GM23248 (cell line): ENCODE results near the gene DCAKD. TPM values are rescaled to one million over a fixed set of nuclear protein-coding genes. Genes with fewer than 3 reads are reported as not detected.

Source experiments
- DNase-seq: peaks from one replicate; pipeline ENCODE4 v3.0.0-alpha.2; 2015
- H2AFZ ChIP-seq: fragments of 200-600 bp; sonication (generic); 2 replicates; pipeline ENCODE4 v1.6.1; 2016; ENCODE audit warnings: antibody characterized with exemption
- H3F3A ChIP-seq: fragments of 200-600 bp; sonication (generic); 2 replicates; pipeline ENCODE4 v1.6.1; 2016; ENCODE audit warnings: mild to moderate bottlenecking, antibody characterized with exemption, mixed run types; ENCODE audit not compliant: insufficient read depth
- H3K27ac ChIP-seq: fragments of 200-600 bp; sonication (generic); 2 replicates; pipeline ENCODE4 v1.5.1; 2016; ENCODE audit warnings: mild to moderate bottlenecking
- H3K27me3 ChIP-seq: fragments of 200-600 bp; sonication (generic); replicated peaks from 2 replicates; pipeline ENCODE4 v1.6.1; 2016; ENCODE audit warnings: mild to moderate bottlenecking; ENCODE audit not compliant: insufficient read depth
- H3K36me3 ChIP-seq: fragments of 200-600 bp; sonication (generic); 2 replicates; pipeline ENCODE4 v1.6.1; 2016; ENCODE audit warnings: low read depth, mild to moderate bottlenecking
- H3K4me1 ChIP-seq: fragments of 200-600 bp; sonication (generic); 2 replicates; pipeline ENCODE4 v1.6.1; 2016; ENCODE audit warnings: mild to moderate bottlenecking; ENCODE audit not compliant: insufficient read depth
- H3K4me2 ChIP-seq: fragments of 200-600 bp; sonication (generic); one replicate; pipeline ENCODE4 v1.6.1; 2016; ENCODE audit warnings: mild to moderate bottlenecking; ENCODE audit not compliant: unreplicated experiment
- H3K4me3 ChIP-seq: fragments of 200-600 bp; sonication (generic); 2 replicates; pipeline ENCODE4 v1.5.1; 2016; ENCODE audit warnings: mild to moderate bottlenecking
- H3K79me2 ChIP-seq: fragments of 200-600 bp; sonication (generic); 2 replicates; pipeline ENCODE4 v1.6.1; 2016; ENCODE audit warnings: mild to moderate bottlenecking; ENCODE audit not compliant: insufficient read depth
- H3K9ac ChIP-seq: fragments of 200-600 bp; sonication (generic); 2 replicates; pipeline ENCODE4 v1.6.1; 2016; ENCODE audit warnings: mild to moderate bottlenecking
- H3K9me2 ChIP-seq: fragments of 200-600 bp; sonication (generic); 2 replicates; pipeline ENCODE4 v1.6.1; 2016; ENCODE audit warnings: mixed run types, mild to moderate bottlenecking, moderate library complexity; ENCODE audit not compliant: insufficient read depth
- H3K9me3 ChIP-seq: fragments of 200-600 bp; sonication (generic); one replicate; pipeline ENCODE4 v1.6.1; 2017; ENCODE audit warnings: low read depth
- H4K20me1 ChIP-seq: fragments of 200-600 bp; sonication (generic); 2 replicates; pipeline ENCODE4 v1.6.0; 2016; ENCODE audit not compliant: insufficient read depth
- EZH2 ChIP-seq: fragments of 200-600 bp; sonication (generic); IDR thresholded peaks from 2 replicates; pipeline ENCODE4 v1.6.1; 2018; ENCODE audit warnings: antibody characterized with exemption, mild to moderate bottlenecking; ENCODE audit not compliant: insufficient read depth, poor library complexity, severe bottlenecking
- EZH2phosphoT487 ChIP-seq: fragments of 200-600 bp; sonication (generic); IDR thresholded peaks from 2 replicates; pipeline ENCODE4 v1.6.1; 2018; ENCODE audit warnings: antibody characterized with exemption, moderate library complexity, mild to moderate bottlenecking, low read depth; ENCODE audit not compliant: insufficient read depth
- WGBS, 2 experiments: methylation state at CpG; one replicate each; pipeline ENCODE4 v1.1.6; 2015 to 2017; ENCODE audit warnings: low lambda C conversion rate in 2 of 2, low coverage in 1 of 2; ENCODE audit errors: missing lambda C conversion rate in 2 of 2; 5-methylcytosine and 5-hydroxymethylcytosine counted together
- in situ Hi-C: fragments of 300-500 bp; cut with MboI; formaldehyde crosslinking; loops from 2 replicates; pipeline ENCODE4 v1.15.0; 2020
- polyA plus RNA-seq: library from polyadenylated mRNA; unstranded; fragments of >200 nt; fragmentation: Nextera tagmentation; extraction: Ambion mirVana; gene quantifications from 2 replicates; pipeline ENCODE4 v1.2.1, GENCODE V29; 2016
- small RNA-seq: library from RNA; depleted of rRNA; stranded (forward); fragments of <200 nt; gene quantifications from one replicate; pipeline ENCODE3, GENCODE V24; 2014; ENCODE audit warnings: low read depth, low replicate concordance
- total RNA-seq: library from RNA; depleted of rRNA; stranded (reverse); fragments of >200 nt; shearing (Covaris generic); gene quantifications from 2 replicates; pipeline ENCODE4 v1.2.3, GENCODE V29; 2014; rRNA removed

The DCAKD gene
- total and polyA plus RNA-seq, 2 experiments from 2014 or later, result 24.8 to 45.8 TPM

DNA sequence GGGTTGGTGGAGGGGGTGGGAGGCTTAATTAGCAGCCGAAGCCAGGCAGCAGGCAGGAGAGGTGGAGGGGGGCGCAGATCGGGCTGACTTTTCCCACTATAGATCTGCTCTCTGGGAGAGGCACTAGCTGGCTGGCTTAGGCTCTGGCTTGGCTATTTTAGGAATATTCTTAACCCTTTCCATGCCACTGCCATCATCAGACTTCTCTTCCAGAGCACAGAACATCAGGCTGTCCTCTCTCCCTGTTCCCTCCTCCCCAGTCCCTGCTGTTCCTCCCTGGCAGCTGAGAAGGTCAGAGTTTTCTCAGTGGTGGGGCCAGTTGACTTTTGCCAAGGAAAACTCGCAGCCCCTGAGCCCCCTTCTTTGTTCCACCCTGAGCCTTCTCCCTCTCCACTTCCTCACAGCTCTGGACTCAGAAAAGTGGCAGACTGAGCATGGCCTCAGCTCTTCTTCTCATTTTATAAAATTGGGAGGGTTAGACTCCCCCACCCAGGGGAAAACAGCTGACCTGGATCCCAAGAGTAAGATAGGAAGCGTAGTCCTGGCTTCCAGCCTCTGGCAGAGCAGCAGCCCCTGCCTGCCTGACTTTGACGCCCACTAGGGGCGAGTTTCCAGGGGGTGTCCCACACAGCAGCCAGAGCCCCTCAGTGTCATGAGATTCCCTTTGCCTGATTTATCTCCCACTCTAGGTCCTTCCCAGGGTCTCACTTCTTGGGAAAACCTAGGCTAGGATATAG is 73.5 kb downstream of the DCAKD start:
- Histone ChIP-seq H3K9me3 (no peaks in the 10 kb centered on the region), H3F3A (peaks cover under 1% of the 10 kb centered on the region; the same call in 1 of the 2 replicates), H3K9me2 (no peaks in the 10 kb centered on the region), H3K79me2 (no peaks in the 10 kb centered on the region), H3K4me1 (peaks cover 2% of the 10 kb centered on the region), H3K27me3 (peaks cover 5% of the 10 kb centered on the region), H3K9ac (no peak overlapping the region), H3K4me2 (no peak overlapping the region), H2AFZ (no peak overlapping the region), H4K20me1 (no peaks in the 10 kb centered on the region), H3K4me3 (no peak overlapping the region), H3K36me3 (no peaks in the 10 kb centered on the region), H3K27ac (no peak overlapping the region)
- TF ChIP-seq EZH2 (no peak), EZH2phosphoT487 (no peak)
- in situ Hi-C loops, result no loop called here
- DNase-seq, result no peak
- WGBS, 2 experiments, result 53 to 62% methylated on average over 7 of the region's 7 CpGs

GRCh38 chr17:44977065-44977464 is 74.4 kb downstream of the DCAKD start:
- no peak for DNase-seq
- Histone ChIP-seq H3K27me3 (peaks cover 5% of the 10 kb centered on the region), H3F3A (peaks cover 9% of the 10 kb centered on the region; the same call in 1 of the 2 replicates), H3K4me3 (no peak overlapping the region), H3K4me1 (peaks cover 11% of the 10 kb centered on the region), H3K36me3 (no peaks in the 10 kb centered on the region), H3K27ac (no peak overlapping the region), H3K9me2 (no peaks in the 10 kb centered on the region), H2AFZ (no peak overlapping the region), H3K9ac (no peak overlapping the region), H3K79me2 (no peaks in the 10 kb centered on the region), H3K4me2 (no peak overlapping the region), H4K20me1 (no peaks in the 10 kb centered on the region), H3K9me3 (no peaks in the 10 kb centered on the region)
- in situ Hi-C loops, result no loop called here
- no peak for TF ChIP-seq EZH2phosphoT487
- TF ChIP-seq EZH2, result no peak
- WGBS, 2 experiments, result 67 to 69% methylated on average over 3 of the region's 3 CpGs

- no peaks in the 10 kb centered on the region for H3K9me3 ChIP-seq
- no peak overlapping the region for H2AFZ ChIP-seq
- no peaks in the 10 kb centered on the region for H3K36me3 ChIP-seq
- H3K27me3 ChIP-seq, result peaks cover 5% of the 10 kb centered on the region
- no peaks in the 10 kb centered on the region for H4K20me1 ChIP-seq
- no peaks in the 10 kb centered on the region for H3K9me2 ChIP-seq
- DNase-seq, result no peak
- H3K79me2 ChIP-seq, result no peaks in the 10 kb centered on the region
- 72 to 82% methylated on average over 12 to 13 of the region's 13 CpGs for WGBS, 2 experiments
- in situ Hi-C loops, result no loop called here
- H3K4me3 ChIP-seq, result no peak overlapping the region
- peaks cover 16% of the 10 kb centered on the region for H3K4me1 ChIP-seq
- peaks cover 9% of the 10 kb centered on the region; the same call in 1 of the 2 replicates for H3F3A ChIP-seq
- no peak for TF ChIP-seq EZH2
- TF ChIP-seq EZH2phosphoT487, result no peak
- H3K9ac ChIP-seq, result no peak overlapping the region
- H3K4me2 ChIP-seq, result no peak overlapping the region
- no peak overlapping the region for H3K27ac ChIP-seq
Observed at GRCh38 chr17:44976206-44976605, 75.2 kb downstream of the DCAKD start.

Small RNAs within 50 kb of the gene (small RNA-seq; reads per million reads assigned to genes)
- gene AC015936.2, result not detected
- gene RF00019, result not detected

Other genes starting within 250 kb of the DCAKD start
- gene GJC1, start 221.3 kb downstream of the DCAKD start, total RNA-seq, result 18.4 and 19.1 TPM in 2 replicates
- gene GJC1, start 221.3 kb downstream of the DCAKD start, polyA plus RNA-seq, result 13.6 and 15.2 TPM in 2 replicates
- gene HIGD1B, start 203.7 kb downstream of the DCAKD start, total RNA-seq, result not detected in 2 replicates
- not detected in 2 replicates for gene HIGD1B, start 203.7 kb downstream of the DCAKD start, polyA plus RNA-seq
- 63.7 and 71.2 TPM in 2 replicates for gene EFTUD2, start 152.2 kb downstream of the DCAKD start, total RNA-seq
- gene EFTUD2, start 152.2 kb downstream of the DCAKD start, polyA plus RNA-seq, result 60.1 and 60.4 TPM in 2 replicates
- gene GFAP, start 136.1 kb downstream of the DCAKD start, total RNA-seq, result 1.1 TPM in 1 of 2 replicates, not detected in the other
- gene GFAP, start 136.1 kb downstream of the DCAKD start, polyA plus RNA-seq, result 0.49 and 0.52 TPM in 2 replicates
- gene KIF18B, start 103.9 kb downstream of the DCAKD start, total RNA-seq, result 1.4 and 2.1 TPM in 2 replicates
- gene KIF18B, start 103.9 kb downstream of the DCAKD start, polyA plus RNA-seq, result 4.5 and 4.6 TPM in 2 replicates
- 0.86 TPM in 1 of 2 replicates, not detected in the other for gene C1QL1, start 83.3 kb downstream of the DCAKD start, total RNA-seq
- gene C1QL1, start 83.3 kb downstream of the DCAKD start, polyA plus RNA-seq, result 0.14 and 0.77 TPM in 2 replicates
- 59.4 and 61.8 TPM in 2 replicates for gene NMT1, start 9.7 kb upstream of the DCAKD start, total RNA-seq
- 95.7 and 96.1 TPM in 2 replicates for gene NMT1, start 9.7 kb upstream of the DCAKD start, polyA plus RNA-seq
- gene PLCD3, start 80.9 kb upstream of the DCAKD start, total RNA-seq, result 30.2 and 48.3 TPM in 2 replicates
- gene PLCD3, start 80.9 kb upstream of the DCAKD start, polyA plus RNA-seq, result 17.1 and 19.7 TPM in 2 replicates
- gene ACBD4, start 84.1 kb upstream of the DCAKD start, total RNA-seq, result 2.1 and 2.9 TPM in 2 replicates
- 4.3 and 4.6 TPM in 2 replicates for gene ACBD4, start 84.1 kb upstream of the DCAKD start, polyA plus RNA-seq
- 11.6 and 16.2 TPM in 2 replicates for gene HEXIM1, start 96.8 kb upstream of the DCAKD start, total RNA-seq
- 9.5 and 10.6 TPM in 2 replicates for gene HEXIM1, start 96.8 kb upstream of the DCAKD start, polyA plus RNA-seq
- 2.0 and 4.8 TPM in 2 replicates for gene HEXIM2, start 110.2 kb upstream of the DCAKD start, total RNA-seq
- 4.7 and 8.6 TPM in 2 replicates for gene HEXIM2, start 110.2 kb upstream of the DCAKD start, polyA plus RNA-seq
- 4.2 and 10.5 TPM in 2 replicates for gene FMNL1, start 170.3 kb upstream of the DCAKD start, total RNA-seq
- 1.4 and 1.7 TPM in 2 replicates for gene FMNL1, start 170.3 kb upstream of the DCAKD start, polyA plus RNA-seq
- gene SPATA32, start 210.5 kb upstream of the DCAKD start, total RNA-seq, result not detected in 2 replicates
- not detected in 2 replicates for gene SPATA32, start 210.5 kb upstream of the DCAKD start, polyA plus RNA-seq